ENCODE data around the gene AKR1C1.

- TF ChIP-seq CTCF (IDR thresholded peaks at IDR 0.05; ENCODE audit: extremely low read depth in 1 of 2, insufficient read depth in 1 of 2, low read depth in 1 of 2, low read length in 2 of 2) (no peak), EZH2 (IDR thresholded peaks at IDR 0.05; ENCODE audit: borderline replicate concordance, low read depth, low read length, severe bottlenecking) (no peak), JUN (IDR thresholded peaks at IDR 0.05; ENCODE audit: borderline replicate concordance, insufficient read depth, insufficient read length, low read depth) (no peak)
Observed at GRCh38 chr10:4984223-4984622, 21.0 kb downstream of the AKR1C1 start.
